NOMO-1 treated with dmso at 0.1 percent for 144 hours (cell line): ENCODE measurements around the gene SRSF12.
"Not testable (repeated sequence)": the region's sequence is repeated elsewhere in the genome, so short reads cannot be mapped to it uniquely, and the experiment has no call there.

Source experiments
- DNase-seq: peaks from one replicate; lab custom pipeline; 2025; ENCODE audit not compliant: unreplicated experiment; lab: John Stamatoyannopoulos, UW

The SRSF12 gene

DNA sequence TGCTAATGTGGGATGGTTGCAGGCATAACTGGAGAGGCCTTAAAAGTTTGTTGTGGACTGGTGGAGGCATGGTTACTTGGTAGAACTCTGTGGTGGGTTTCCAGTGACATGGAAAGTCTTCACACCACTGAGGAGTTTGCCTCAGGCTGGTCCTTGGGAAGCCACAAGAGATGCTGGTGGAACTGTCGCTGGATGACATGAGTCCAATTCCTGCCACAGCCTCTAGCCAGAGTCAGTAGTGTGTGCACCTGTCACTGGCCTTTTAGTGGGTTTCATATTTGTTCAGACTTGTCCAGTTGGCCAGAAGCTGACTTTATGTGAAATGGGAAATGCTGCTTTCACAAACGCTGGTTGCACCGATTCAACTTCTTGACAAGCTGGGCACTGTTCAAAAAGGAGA is 13.7 kb upstream of the SRSF12 start:
- no peak for DNase-seq

DNA sequence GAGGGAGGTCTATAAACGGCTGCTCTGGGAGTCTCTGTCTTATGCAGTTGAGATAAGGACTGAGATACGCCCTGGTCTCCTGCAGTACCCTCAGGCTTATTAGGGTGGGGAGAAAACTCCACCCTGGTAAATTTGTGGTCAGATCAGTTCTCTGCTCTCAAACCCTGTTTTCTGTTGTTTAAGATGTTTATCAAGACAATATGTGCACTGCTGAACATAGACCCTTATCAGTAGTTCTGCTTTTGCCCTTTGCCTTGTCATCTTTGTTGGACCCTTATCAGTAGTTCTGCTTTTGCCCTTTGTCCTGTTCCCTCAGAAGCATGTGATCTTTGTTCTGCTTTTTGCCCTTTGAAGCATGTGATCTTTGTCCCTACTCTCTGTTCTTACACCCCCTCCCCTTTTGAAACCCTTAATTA is 10.4 kb upstream of the SRSF12 start:
- not testable (repeated sequence) for DNase-seq

DNA sequence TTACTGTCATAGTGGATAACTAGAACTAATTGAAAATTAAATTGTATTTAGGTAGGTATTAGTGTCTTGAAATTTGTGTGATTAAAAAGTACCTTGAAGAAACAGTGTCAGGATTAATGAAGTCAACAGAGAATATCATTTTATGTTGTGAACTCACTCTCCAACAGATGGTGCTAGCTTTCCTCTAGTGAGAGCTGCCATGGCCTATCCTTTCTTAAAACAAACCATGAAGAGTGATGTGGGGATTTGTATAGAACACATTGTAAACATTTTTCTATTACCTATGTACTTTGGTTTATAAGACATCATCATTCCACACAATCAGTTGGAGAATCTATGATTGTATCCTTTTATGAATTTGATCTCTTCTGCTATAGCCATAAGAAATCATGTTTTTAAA is 4.8 kb upstream of the SRSF12 start:
- DNase-seq: peak; percentile 18

DNA sequence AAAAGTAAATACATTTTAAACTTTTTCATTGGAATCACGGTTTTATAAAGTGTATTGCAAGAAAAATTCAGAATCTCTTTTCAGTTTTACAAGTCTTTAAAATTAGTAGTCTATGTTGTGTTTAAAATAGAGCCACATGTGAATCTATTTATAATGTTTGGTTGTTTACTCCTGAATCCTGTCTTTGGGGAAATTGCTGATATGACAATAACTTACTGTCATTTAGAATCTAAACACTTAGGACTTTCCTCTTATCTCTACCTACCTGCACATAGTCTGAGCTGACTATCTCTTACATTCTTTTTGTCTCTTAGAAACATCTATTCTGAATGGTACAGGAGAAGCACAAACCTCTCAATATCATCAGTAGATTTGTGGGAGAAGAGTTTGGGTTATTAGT is 4.1 kb upstream of the SRSF12 start:
- DNase-seq: no peak

DNA sequence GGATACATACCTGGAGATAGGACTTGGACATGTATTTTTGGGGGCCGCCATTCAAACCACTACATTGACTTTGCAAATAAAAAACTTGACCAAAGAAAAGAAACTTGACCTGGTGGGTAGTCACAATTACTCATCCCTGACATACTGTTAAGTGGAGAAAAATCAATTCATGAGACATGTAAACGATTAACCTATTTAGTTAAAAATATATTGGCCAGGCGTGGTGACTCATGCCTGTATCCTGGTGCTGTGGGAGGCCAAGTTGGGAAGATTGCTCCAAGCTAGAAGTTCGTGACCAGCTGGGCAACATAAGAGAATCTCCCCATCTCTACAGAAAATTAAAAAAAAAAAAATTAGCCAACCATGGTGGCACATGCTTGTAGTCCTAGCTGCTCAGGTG is 2.5 kb upstream of the SRSF12 start:
- DNase-seq: no peak

DNA sequence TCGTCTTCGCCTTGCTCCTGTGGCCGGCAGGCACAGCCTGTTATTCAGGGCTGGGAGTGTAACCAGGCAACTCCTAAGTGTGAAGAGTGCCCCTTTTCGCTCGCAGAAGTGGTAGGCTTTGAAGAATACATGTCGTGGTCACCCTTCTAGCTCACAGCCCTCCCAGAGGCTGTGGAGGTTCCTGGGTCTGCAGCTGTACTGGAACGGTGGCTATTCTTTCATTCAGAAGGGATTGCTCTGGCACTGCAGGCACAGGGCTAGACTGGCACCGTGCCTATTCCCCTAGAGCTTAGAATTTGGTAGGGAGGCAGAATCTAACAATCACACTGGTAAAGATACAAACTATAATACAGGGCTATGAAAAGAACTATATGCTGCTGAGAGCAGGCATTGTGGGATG is 1.1 kb upstream of the SRSF12 start:
- no peak for DNase-seq

DNA sequence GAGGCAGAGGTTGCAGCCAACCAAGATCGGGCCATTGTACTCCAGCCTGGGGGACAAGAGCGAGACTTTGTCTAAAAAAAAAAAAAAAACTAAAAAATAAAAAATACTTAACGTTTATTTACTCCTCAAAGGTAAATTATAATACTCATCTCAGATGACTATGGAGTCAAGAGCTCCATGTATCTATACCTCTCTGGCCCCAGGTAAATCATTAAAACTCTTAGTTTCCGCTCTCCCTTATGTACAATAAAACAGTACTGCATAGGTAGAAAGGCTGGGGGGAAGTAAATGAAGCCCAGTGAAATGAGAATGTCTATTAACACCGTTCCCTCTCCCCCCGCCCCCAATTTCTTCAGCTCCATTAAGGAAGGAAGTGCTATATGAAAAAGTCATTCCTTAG is 1.2 kb downstream of the SRSF12 start:
- DNase-seq: no peak

DNA sequence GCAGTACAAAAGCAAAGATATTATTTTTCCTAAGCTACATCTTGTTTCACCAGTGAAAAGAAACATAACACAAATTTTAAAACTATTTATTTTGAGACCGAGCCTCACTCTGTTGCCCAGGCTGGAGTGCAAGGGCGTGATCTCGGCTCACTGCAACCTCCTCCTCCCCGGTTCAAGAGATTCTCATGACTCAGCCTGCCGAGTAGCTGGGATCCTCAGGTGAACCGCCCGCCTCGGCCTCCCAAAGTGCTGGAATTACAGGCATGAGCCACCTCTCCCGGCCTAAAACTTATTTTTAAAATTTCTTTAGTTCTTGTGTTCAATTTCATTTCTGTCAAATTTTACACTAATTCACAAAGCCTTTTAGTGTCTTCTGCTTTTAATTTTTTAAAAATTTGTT is 5.9 kb downstream of the SRSF12 start:
- no peak for DNase-seq

DNA sequence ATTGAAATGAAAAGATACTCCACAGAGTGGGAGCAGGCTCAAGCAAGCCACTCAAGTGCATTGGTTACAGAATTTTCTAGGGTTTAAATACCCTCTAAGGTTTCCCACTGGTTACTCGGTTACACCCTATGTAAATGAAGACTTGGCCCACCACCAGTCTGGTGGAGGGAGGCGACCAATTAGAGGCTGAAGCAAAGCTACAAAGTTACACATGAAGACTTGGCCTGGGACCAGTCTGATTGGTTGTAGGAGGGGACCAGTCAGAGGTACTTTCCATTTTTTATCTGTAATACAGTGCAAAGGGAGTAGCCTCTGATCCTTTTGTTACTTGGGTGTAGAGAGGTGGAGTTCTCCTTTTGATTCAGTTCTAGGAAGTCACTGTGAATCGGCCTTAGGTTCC is 7.6 kb downstream of the SRSF12 start:
- DNase-seq: no peak

DNA sequence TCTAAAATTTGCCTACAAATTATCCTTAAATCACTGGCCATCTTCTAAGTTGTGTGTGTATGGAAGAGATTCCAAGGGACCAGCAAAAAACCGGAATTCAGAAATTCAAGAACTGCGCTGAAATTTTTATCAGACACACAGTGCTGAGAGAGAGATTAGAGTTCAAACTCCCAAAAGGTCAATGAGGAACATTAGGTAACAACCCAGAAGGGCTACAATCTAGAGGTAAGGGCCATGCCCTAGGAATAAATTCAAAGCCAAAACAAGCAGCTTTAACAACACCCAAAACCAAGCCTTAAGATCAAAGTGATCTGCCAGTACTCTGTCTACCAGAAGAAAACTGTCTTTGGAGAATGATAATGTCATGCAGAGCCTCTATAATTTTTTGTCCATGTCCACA is 17.8 kb downstream of the SRSF12 start:
- DNase-seq: no peak

DNA sequence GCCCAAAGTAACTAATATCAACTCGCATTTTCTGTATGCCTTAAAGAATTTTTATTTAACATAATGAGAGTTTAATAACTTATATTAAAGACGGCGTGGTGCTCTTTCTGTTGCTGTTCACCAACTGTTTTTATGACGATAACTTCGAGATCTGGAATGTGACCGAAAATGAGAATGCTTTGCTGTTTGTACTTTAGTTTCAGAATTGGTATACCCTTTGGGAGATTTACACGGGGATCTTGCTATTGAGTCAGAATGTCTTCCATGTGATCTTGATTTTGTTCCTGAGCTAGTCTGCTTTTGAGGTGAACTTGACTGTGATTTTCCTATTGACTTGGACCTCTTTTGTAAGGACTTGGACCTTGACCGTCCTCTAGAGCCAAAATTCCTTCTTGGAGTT is 19.4 kb downstream of the SRSF12 start:
- no peak for DNase-seq

DNA sequence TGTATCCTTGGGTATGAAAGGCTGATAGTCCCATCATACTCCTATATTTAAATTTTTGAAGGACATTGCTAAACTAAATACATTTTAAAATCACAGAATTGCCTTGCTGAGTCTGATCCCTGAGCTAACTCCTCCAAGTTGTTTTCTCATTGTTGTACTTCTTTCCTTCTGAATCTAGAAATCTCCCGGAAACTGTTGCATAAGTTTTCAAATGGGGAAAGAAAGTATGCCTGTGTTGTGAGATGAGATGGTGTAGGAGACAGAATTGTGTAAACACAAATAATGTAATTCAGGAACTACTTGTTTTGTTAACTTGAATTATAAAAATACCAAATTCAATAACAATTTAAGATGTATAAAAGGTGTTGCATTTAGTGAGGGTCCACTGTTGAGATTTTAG is 30.0 kb downstream of the SRSF12 start:
- DNase-seq: no peak

DNA sequence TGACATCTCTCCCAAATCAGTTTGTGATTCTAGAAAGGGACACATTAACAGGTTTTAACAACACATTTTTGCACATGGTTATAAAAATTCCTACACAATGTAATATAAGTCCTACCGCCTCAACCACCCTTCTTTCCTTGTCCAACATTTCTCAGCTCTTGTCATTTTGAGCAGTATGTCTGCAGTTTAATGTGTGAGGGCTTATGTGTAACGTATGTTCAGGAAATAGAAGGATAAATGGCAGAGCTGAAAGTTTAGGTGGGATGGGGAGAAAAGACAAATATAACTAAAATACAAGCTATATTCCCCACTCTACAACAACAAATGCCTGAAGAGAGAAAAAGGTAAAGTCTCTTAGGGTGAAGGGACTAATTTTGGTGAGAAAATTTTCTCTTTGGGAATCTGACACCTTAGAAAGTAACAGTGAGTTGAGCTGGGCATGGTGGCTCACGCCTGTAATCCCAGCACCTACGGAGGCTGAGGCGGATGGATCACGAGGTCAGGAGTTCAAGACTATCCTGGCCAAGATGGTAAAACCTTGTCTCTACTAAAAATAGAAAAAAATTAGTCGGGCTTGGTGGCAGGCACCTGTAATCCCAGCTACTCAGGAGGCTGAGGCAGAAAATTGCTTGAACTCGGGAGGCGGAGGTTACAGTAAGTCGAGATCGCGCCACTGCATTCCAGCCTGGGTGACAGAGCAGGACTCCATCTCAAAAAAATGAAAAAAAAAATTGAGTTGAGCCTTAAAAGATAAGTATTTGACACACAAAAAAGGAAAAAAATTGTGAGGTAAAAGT is 32.3 kb downstream of the SRSF12 start:
- DNase-seq: no peak

DNA sequence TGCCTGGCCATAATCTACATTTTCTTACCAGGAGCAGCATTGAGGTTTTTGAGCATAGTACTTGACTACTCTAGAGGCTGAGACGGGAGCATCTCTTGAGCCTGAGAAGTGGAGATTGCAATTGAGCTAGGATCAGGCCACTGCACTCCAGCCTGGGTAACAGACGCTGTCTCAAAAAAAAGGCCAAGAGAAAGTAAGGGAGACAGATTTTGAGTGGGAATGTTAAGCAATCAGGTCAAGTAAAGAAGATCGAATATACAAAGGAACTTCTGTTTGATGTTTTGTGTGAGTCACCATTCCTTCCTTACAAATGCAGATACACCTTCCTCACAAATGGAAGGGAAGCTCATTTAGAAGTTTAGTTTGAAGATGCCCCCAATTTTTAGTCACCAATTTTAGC is 32.9 kb downstream of the SRSF12 start:
- no peak for DNase-seq

DNA sequence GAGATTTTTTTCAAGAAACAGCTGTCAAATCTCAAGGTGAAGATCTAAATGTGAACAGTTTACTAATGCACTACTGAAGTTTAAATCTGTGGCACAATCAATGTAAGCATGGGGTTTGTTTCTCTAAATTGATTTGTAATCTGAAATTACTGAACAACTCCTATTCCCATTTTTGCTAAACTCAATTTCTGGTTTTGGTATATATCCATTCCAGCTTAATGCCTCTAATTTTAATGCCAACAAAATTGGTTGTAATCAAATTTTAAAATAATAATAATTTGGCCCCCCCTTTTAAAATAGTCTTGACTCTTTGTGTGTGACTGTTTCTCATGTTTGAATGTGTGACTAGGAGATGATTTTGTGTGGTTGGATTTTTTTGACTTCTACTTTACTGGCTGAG is 33.3 kb downstream of the SRSF12 start:
- no peak for DNase-seq

DNA sequence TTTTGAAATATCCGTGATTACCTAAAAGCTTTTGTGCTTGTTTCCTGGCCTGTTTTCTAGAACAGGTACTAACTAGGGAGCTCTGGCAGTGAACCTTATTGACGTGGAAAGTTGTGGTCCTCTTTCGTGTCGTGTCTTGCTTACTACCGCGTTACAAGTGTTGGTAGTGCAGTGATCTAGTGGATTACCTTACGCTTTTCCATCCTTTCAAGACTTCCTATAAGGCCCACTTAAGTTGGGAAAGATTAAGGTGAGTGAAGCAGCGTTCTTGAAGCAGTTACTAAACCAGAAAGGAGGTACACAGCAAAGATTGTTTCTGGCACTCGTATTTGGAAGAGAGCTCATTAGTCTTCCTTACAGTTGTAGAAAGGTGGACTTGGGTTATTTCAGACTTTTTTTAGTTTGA is 35.4 kb downstream of the SRSF12 start:
- no peak for DNase-seq

DNA sequence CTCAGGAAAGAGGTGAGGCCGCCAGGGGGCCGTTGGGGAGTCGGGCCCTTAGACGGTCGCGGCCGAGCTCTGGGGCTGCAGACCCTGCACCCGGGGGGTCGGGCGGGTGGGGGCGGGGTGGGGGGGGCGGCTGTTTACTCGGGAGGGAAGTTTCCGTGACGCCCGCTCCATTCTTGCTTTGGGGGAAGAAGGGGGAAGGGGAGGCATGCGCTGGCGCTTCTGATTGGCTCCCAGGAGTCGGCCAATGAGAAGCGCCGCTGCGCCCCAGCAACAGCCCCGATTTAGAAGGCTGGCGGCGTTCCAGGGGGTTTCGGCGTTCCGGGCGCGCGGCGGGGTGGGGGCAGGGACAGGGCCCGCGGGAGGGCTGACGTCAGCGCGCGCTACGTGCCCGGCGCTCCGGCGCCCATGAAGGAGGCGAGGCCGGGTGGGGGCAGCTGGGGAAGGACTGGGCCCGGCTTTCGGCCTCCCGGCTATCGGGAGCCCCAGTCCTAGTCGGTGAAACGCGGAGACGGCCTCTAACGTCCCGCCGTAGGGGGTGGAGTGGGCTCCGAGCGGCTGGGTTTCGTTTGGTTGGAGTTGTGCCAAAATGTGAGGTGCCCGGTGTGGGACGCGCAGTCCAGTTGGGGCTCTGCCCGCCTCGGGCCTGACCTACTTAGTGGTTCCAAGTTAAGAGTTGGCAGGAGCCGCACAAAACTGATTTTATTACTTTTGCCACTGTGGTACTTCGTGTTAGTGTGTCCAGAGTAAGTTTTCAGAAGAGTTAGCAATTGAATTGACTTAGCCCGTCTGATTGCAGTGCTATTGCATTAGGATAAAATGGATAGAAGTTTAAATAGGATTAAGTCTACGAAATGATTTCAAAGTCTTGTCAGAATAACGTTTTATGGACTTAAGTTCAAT is 36.2 kb downstream of the SRSF12 start:
- DNase-seq: peak; percentile 93

DNA sequence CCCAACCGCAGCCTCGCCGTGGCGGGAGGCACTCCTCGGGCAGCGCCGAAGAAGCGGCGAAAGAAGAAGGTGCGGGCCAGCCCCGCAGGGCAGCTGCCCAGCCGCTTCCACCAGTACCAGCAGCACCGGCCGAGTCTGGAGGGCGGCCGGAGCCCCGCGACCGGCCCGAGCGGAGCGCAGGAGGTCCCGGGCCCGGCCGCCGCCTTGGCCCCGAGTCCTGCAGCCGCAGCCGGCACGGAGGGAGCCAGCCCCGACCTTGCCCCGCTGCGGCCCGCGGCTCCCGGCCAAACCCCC is 36.8 kb downstream of the SRSF12 start:
- no peak for DNase-seq

DNA sequence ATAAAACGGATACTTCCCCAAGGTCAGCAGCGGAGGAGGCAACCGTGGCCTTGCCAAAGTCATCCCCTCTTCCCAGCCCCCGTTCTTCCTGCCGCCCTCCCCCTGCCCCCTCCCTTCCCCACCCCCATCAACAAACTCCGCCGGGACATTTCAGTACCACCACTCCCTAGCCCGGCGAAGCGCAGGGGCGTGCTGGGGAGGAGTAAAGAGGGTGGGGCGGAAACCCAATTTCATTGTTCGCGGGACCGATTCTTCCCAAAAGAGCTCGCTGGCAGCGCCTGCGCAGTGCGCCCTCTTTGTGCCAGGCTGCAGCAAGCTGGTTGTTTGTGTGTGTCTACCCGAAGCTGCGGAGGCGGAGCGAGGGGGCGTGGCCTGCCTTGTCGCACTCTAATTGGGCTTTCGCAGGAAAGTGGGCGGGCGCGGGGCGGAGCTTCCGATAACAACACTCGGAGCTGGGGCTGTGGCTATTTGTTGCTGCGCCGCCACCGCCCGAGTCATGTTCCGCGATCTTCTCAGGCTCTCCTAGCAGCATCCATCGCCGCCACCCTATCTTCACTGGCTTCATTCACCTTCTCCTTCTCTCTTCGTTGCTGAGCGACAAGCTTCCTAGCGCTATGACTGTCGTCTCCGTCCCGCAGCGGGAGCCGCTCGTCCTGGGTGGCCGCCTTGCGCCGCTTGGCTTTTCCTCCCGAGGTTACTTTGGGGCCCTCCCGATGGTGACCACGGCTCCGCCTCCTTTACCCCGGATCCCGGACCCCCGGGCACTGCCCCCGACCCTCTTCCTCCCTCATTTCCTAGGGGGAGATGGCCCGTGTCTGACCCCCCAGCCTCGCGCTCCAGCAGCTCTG is 37.4 kb downstream of the SRSF12 start, which contains the start of gene PNRC1:
Gene PNRC1 (plus strand): TSS at position 471 of the 848 bp plus-strand sequence. CDS start 144 bp downstream, at position 615.
- DNase-seq: peak; percentile 97

DNA sequence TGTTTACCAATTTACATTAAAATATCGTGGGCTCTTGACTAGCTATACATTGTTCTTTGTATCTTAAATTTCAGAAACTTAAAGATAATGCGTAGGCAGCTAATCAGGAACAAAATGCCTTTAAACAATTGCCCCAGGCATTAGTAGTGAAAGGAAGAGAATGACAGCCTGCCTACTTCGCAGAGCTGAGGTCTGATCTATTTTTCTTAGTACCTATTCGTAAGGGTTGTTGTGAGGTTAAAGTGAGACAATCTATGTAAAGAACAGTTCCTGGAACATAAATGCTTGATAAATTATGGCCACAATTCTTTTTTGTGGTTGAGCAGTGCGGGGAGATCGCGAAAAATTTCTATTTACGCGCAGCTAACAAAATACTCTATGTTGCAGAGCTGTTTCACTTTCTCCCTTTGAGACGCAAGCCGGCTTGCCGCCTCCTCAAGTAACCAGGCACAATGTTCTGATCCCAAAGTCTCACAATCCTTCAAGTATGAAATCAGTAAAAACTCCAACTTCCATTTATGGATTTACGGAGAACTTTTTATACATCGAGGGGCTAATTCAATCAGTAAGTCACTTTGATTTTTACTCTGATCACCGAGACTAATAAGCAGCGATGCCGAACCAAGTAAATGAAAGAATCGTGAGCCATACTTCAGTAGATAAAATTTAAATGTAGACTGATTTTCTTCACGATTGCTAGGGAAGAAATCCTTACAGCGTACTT is 38.2 kb downstream of the SRSF12 start:
- no peak for DNase-seq

DNA sequence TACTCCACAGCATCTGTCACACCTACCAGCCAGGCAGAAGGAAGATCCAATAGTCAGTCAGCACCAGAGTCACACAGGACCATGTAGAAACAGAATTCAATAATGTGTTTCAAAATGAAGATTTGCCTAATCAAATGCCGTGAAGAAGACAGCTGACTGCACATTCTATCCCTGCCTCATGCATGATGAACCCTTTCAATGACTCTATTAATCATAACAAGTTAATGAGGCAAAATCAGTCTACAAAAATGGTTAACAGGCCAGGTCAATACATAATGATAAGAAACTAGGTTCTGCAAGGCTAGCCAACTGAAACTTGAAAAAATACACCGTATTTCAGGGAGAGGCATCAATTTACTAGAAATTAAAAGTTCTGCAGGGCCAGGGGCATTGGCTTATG is 44.0 kb downstream of the SRSF12 start:
- no peak for DNase-seq
